WTC11 (cell line): ENCODE data around the gene PLPP1. TPM values are rescaled to one million over a fixed set of nuclear protein-coding genes. Genes with fewer than 3 reads are reported as not detected.

ENCODE experiments used
- ATAC-seq: fragments of 200-7000 bp; cut with Tn5 transposase; 2 replicates; pipeline ENCODE4 v1.10.0; 2021; ENCODE audit warnings: mild to moderate bottlenecking, moderate library complexity
- CTCF ChIA-PET: fragments of 300-600 bp; sonication (Branson Sonifier 250); formaldehyde crosslinking; loops from one replicate; lab custom pipeline; 2021; ENCODE audit warnings: antibody characterized with exemption; lab: Charles Lee
- POLR2A ChIA-PET: fragments of 350-600 bp; sonication (Branson Sonifier 250); formaldehyde crosslinking; loops from one replicate; lab custom pipeline; 2021; ENCODE audit warnings: antibody characterized with exemption; lab: Charles Lee
- DNase-seq: peaks from one replicate; pipeline ENCODE4 v3.0.0; 2021; ENCODE audit warnings: low spot score
- H3K27ac Mint-ChIP-seq: 2 replicates; pipeline ENCODE4 v1.8.0; 2021; ENCODE audit warnings: mixed read lengths
- H3K27me3 Mint-ChIP-seq: 2 replicates; pipeline ENCODE4 v1.8.0; 2021; ENCODE audit warnings: low read depth, mild to moderate bottlenecking, moderate library complexity, mixed read lengths
- H3K36me3 Mint-ChIP-seq: 2 replicates; pipeline ENCODE4 v1.8.0; 2021; ENCODE audit warnings: mixed read lengths
- H3K4me1 Mint-ChIP-seq: 2 replicates; pipeline ENCODE4 v1.8.0; 2022; ENCODE audit warnings: mixed read lengths
- H3K4me3 Mint-ChIP-seq: 2 replicates; pipeline ENCODE4 v1.8.0; 2021; ENCODE audit warnings: mild to moderate bottlenecking, moderate library complexity, mixed read lengths
- H3K9me3 Mint-ChIP-seq: 2 replicates; pipeline ENCODE4 v1.8.0; 2021; ENCODE audit warnings: mixed read lengths
- ATF1 ChIP-seq: sonication (generic); formaldehyde crosslinking; IDR thresholded peaks from 2 replicates; pipeline ENCODE4 v1.8.1; 2023; ENCODE audit warnings: mild to moderate bottlenecking, moderate library complexity, missing genetic modification reagents
- CTCF ChIP-seq: fragments of 200-600 bp; IDR thresholded peaks from 2 replicates; pipeline ENCODE4 v1.8.0; 2022; ENCODE audit warnings: antibody characterized with exemption
- ERG ChIP-seq: fragments of 250-450 bp; sonication (Bioruptor Pico); IDR thresholded peaks from 2 replicates; pipeline ENCODE4 v1.8.0; 2021; ENCODE audit warnings: mild to moderate bottlenecking
- ESRRA ChIP-seq: sonication (generic); formaldehyde crosslinking; IDR thresholded peaks from 2 replicates; pipeline ENCODE4 v1.8.1; 2022; ENCODE audit warnings: mild to moderate bottlenecking, missing genetic modification reagents, borderline replicate concordance
- ETV6 ChIP-seq: sonication (generic); formaldehyde crosslinking; IDR thresholded peaks from 2 replicates; pipeline ENCODE4 v1.8.1; 2022; ENCODE audit warnings: mild to moderate bottlenecking, missing genetic modification reagents
- GRHL2 ChIP-seq: fragments of 250-450 bp; sonication (Bioruptor Pico); IDR thresholded peaks from 2 replicates; pipeline ENCODE4 v1.8.0; 2022; ENCODE audit warnings: mild to moderate bottlenecking, moderate library complexity; ENCODE audit not compliant: insufficient replicate concordance, severe bottlenecking
- HMGA2 ChIP-seq: fragments of 250-450 bp; sonication (Bioruptor Pico); IDR thresholded peaks from 2 replicates; pipeline ENCODE4 v1.4.0; 2021; ENCODE audit warnings: mild to moderate bottlenecking, moderate library complexity
- IRF2 ChIP-seq: sonication (generic); formaldehyde crosslinking; IDR thresholded peaks from 2 replicates; pipeline ENCODE4 v1.8.0; 2022; ENCODE audit warnings: low read depth, missing genetic modification reagents, borderline replicate concordance
- NFATC4 ChIP-seq: fragments of 250-450 bp; sonication (Bioruptor Pico); IDR thresholded peaks from 2 replicates; pipeline ENCODE4 v1.9.0; 2021; ENCODE audit warnings: mild to moderate bottlenecking
- PRRX2 ChIP-seq: fragments of 250-450 bp; sonication (Bioruptor Pico); IDR thresholded peaks from 2 replicates; pipeline ENCODE4 v1.8.0; 2021; ENCODE audit warnings: mild to moderate bottlenecking
- SMAD3 ChIP-seq: sonication (generic); formaldehyde crosslinking; IDR thresholded peaks from 2 replicates; pipeline ENCODE4 v1.8.0; 2022; ENCODE audit warnings: missing genetic modification reagents, mild to moderate bottlenecking, borderline replicate concordance
- TCF7 ChIP-seq: sonication (generic); formaldehyde crosslinking; IDR thresholded peaks from 2 replicates; pipeline ENCODE4 v1.8.0; 2022; ENCODE audit warnings: mild to moderate bottlenecking, low read depth, missing genetic modification reagents, moderate library complexity
- TP53 ChIP-seq: sonication (generic); formaldehyde crosslinking; IDR thresholded peaks from 2 replicates; pipeline ENCODE4 v1.8.1; 2023; ENCODE audit warnings: mild to moderate bottlenecking, missing genetic modification reagents
- ZNF121 ChIP-seq: sonication (generic); formaldehyde crosslinking; IDR thresholded peaks from 2 replicates; pipeline ENCODE4 v1.8.0; 2023; ENCODE audit warnings: missing genetic modification reagents
- ZNF219 ChIP-seq: sonication (generic); formaldehyde crosslinking; IDR thresholded peaks from 2 replicates; pipeline ENCODE4 v1.8.0; 2023; ENCODE audit warnings: missing genetic modification reagents, mild to moderate bottlenecking, borderline replicate concordance
- ZNF281 ChIP-seq: sonication (generic); formaldehyde crosslinking; IDR thresholded peaks from 2 replicates; pipeline ENCODE4 v1.8.0; 2023; ENCODE audit warnings: mild to moderate bottlenecking, missing genetic modification reagents
- ZNF396 ChIP-seq: fragments of 250-450 bp; sonication (Bioruptor Pico); IDR thresholded peaks from 2 replicates; pipeline ENCODE4 v1.8.0; 2021; ENCODE audit warnings: mild to moderate bottlenecking, moderate library complexity, borderline replicate concordance
- total RNA-seq: library from RNA; stranded (reverse); gene quantifications from 3 replicates; pipeline ENCODE4 v1.2.3, GENCODE V29; 2021
- TF ChIP-seq, protein P1 (sequence below): sonication (generic); formaldehyde crosslinking; IDR thresholded peaks from 2 replicates; pipeline ENCODE4 v1.8.0; 2022; ENCODE audit warnings: mild to moderate bottlenecking, missing genetic modification reagents
- TF ChIP-seq, protein P2 (sequence below): sonication (generic); formaldehyde crosslinking; IDR thresholded peaks from 2 replicates; pipeline ENCODE4 v1.8.1; 2023; ENCODE audit warnings: mild to moderate bottlenecking, missing genetic modification reagents
- TF ChIP-seq, protein P3 (sequence below): sonication (generic); formaldehyde crosslinking; IDR thresholded peaks from 2 replicates; pipeline ENCODE4 v1.8.1; 2022; ENCODE audit warnings: low read depth, mild to moderate bottlenecking, moderate library complexity, missing genetic modification reagents, borderline replicate concordance

The PLPP1 gene
- total RNA-seq, 1 experiment from 2014 or later = 43.2 TPM

DNA sequence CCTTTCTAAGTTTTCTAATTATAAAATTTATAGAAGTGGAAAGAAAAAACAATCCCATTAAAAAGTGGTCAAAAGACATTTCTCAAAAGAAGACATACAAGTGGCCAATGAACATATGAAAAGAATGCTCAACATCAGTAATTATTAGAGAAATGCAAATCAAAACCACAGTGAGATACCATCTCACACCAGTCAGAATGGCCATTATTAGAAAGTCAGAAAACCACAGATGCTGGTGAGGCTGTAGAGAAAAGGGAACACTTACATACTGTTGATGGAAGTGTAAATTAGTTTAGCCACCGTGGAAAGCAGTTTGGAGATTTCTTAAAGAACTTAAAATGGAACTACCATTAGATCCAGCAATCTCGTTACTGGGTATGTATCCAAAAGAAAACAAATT, 23.7 kb upstream of the PLPP1 start:
- no peak for DNase-seq
- Mint-ChIP-seq H3K36me3 (no peaks in the 10 kb centered on the region), H3K9me3 (peaks cover 4% of the 10 kb centered on the region; the same call in 1 of the 2 replicates), H3K4me1 (peaks cover 13% of the 10 kb centered on the region), H3K27me3 (no peaks in the 10 kb centered on the region), H3K4me3 (no peak overlapping the region), H3K27ac (no peak overlapping the region)
- TF ChIP-seq TP53 (CRISPR knock-in tag) (no peak), HMGA2 (CRISPR knock-in tag) (no peak), ZNF396 (CRISPR knock-in tag) (no peak), ZNF219 (CRISPR knock-in tag) (no peak), ERG (CRISPR knock-in tag) (no peak)
- ChIA-PET POLR2A (interaction anchor here (0.6 kb wide), 2 partner anchors 966 to 1057 kb away, joined by 3 read pairs; no protein-coding TSS in a partner anchor), CTCF (interaction anchor here (0.6 kb wide), 1 partner anchor 96 kb away, joined by 4 read pairs; no protein-coding TSS in a partner anchor)
- ATAC-seq = no peak

DNA sequence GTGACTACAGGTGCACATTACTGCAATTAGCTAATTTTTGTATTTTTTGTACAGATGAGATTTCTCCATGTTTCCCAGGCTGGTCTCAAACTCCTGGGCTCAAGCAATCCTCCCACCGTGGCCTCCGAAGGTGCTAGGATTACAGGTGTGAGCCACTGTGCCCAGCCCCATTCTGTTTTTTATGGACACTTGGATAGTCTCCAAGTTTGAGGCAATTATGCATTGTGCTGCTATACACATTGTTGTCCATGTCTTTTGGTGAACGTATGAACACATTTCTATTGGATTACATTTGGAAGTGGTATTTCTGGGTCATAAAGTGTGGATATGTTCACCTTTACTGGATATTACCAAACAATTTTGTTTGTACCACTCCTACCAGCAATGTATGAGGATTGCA, 22.4 kb upstream of the PLPP1 start:
- ChIA-PET POLR2A (interaction anchor here (0.6 to 0.7 kb wide), 2 partner anchors 1034 to 1532 kb away, joined by 5 to 9 read pairs; no protein-coding TSS in a partner anchor), CTCF (interaction anchor here (0.7 kb wide), 1 partner anchor 523 kb away, joined by 5 read pairs; no protein-coding TSS in a partner anchor)
- H3K9me3 Mint-ChIP-seq = peaks cover 4% of the 10 kb centered on the region; the same call in 1 of the 2 replicates
- ATAC-seq = no peak
- no peaks in the 10 kb centered on the region for H3K27me3 Mint-ChIP-seq
- no peaks in the 10 kb centered on the region for H3K36me3 Mint-ChIP-seq
- H3K27ac Mint-ChIP-seq = no peak overlapping the region
- DNase-seq = no peak
- TF ChIP-seq SMAD3 (CRISPR knock-in tag) (no peak), ATF1 (CRISPR knock-in tag) (no peak), GRHL2 (CRISPR knock-in tag) (no peak), ESRRA (no peak), ZNF121 (CRISPR knock-in tag) (no peak), TCF7 (CRISPR knock-in tag) (no peak), IRF2 (no peak), ZNF396 (CRISPR knock-in tag) (no peak), PRRX2 (CRISPR knock-in tag) (no peak), ETV6 (CRISPR knock-in tag) (no peak), NFATC4 (CRISPR knock-in tag) (no peak), ZNF281 (CRISPR knock-in tag) (no peak), CTCF (no peak)
- TF ChIP-seq, protein P1, sequence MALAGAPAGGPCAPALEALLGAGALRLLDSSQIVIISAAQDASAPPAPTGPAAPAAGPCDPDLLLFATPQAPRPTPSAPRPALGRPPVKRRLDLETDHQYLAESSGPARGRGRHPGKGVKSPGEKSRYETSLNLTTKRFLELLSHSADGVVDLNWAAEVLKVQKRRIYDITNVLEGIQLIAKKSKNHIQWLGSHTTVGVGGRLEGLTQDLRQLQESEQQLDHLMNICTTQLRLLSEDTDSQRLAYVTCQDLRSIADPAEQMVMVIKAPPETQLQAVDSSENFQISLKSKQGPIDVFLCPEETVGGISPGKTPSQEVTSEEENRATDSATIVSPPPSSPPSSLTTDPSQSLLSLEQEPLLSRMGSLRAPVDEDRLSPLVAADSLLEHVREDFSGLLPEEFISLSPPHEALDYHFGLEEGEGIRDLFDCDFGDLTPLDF (CRISPR knock-in tag) = no peak
- TF ChIP-seq, protein P2, sequence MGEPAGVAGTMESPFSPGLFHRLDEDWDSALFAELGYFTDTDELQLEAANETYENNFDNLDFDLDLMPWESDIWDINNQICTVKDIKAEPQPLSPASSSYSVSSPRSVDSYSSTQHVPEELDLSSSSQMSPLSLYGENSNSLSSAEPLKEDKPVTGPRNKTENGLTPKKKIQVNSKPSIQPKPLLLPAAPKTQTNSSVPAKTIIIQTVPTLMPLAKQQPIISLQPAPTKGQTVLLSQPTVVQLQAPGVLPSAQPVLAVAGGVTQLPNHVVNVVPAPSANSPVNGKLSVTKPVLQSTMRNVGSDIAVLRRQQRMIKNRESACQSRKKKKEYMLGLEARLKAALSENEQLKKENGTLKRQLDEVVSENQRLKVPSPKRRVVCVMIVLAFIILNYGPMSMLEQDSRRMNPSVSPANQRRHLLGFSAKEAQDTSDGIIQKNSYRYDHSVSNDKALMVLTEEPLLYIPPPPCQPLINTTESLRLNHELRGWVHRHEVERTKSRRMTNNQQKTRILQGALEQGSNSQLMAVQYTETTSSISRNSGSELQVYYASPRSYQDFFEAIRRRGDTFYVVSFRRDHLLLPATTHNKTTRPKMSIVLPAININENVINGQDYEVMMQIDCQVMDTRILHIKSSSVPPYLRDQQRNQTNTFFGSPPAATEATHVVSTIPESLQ (CRISPR knock-in tag) = no peak
- TF ChIP-seq, protein P3, sequence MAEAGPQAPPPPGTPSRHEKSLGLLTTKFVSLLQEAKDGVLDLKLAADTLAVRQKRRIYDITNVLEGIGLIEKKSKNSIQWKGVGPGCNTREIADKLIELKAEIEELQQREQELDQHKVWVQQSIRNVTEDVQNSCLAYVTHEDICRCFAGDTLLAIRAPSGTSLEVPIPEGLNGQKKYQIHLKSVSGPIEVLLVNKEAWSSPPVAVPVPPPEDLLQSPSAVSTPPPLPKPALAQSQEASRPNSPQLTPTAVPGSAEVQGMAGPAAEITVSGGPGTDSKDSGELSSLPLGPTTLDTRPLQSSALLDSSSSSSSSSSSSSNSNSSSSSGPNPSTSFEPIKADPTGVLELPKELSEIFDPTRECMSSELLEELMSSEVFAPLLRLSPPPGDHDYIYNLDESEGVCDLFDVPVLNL (CRISPR knock-in tag) = no peak
- peaks cover 13% of the 10 kb centered on the region for H3K4me1 Mint-ChIP-seq
- H3K4me3 Mint-ChIP-seq = no peak overlapping the region
